ENCODE data around the gene ADAM19.

GRCh38 chr5:157519579-157520253 is 55.9 kb downstream of the ADAM19 start:
- no peak for TF ChIP-seq CTCF (IDR thresholded peaks at IDR 0.05; ENCODE audit: borderline replicate concordance, extremely low read depth, low read length, poor library complexity, severe bottlenecking)
- no peak for TF ChIP-seq EZH2 (IDR thresholded peaks at IDR 0.05; ENCODE audit: borderline replicate concordance, low read depth, low read length, severe bottlenecking)

All from DND-41 (cell line).